Peyer's patch (tissue), 4 donors: ENCODE measurements around the gene ATG7.

Source experiments
- CTCF ChIP-seq, 6 experiments: fragments of 450-650 bp in 4 of 6; fragments of 200-600 bp in 2 of 6; sonication (generic) in 1 of 6; IDR thresholded peaks; one replicate each; pipeline ENCODE4 v1.5.1; 2017 to 2019; ENCODE audit warnings: antibody characterized with exemption in 6 of 6, mild to moderate bottlenecking in 3 of 6, moderate library complexity in 1 of 6
- POLR2A ChIP-seq, 2 donors: fragments of 450-650 bp; IDR thresholded peaks; one replicate each; pipeline ENCODE4 v1.5.1; 2017; ENCODE audit warnings: antibody characterized with exemption in 2 of 2, mild to moderate bottlenecking in 2 of 2, moderate library complexity in 2 of 2

GRCh38 chr3:11250902-11251806 lies 21.0 kb upstream of the ATG7 start:
- TF ChIP-seq POLR2A (IDR thresholded peaks at IDR 0.05) (no peak), CTCF (IDR thresholded peaks at IDR 0.05) (no peak)
